Suprapubic skin (tissue), 4 donors: ENCODE data around the gene NEU2. TPM values are rescaled to one million over a fixed set of nuclear protein-coding genes. Genes with fewer than 3 reads are reported as not detected.

Experiments used
- DNase-seq, 2 donors: peaks; one replicate each; pipeline ENCODE4 v3.0.0-alpha.2; 2019; ENCODE audit warnings: low spot score in 2 of 2
- H3K27ac ChIP-seq: fragments of 200-600 bp; sonication (generic); one replicate; pipeline ENCODE4 v1.5.1; 2019
- H3K27me3 ChIP-seq: fragments of 200-600 bp; sonication (generic); one replicate; pipeline ENCODE4 v1.5.1; 2019
- H3K36me3 ChIP-seq: fragments of 200-600 bp; sonication (generic); one replicate; pipeline ENCODE4 v1.5.1; 2019
- H3K4me1 ChIP-seq: fragments of 200-600 bp; sonication (generic); one replicate; pipeline ENCODE4 v1.5.1; 2019
- H3K4me3 ChIP-seq: fragments of 200-600 bp; sonication (generic); one replicate; pipeline ENCODE4 v1.5.1; 2019; ENCODE audit warnings: mild to moderate bottlenecking
- H3K9me3 ChIP-seq: fragments of 200-600 bp; sonication (generic); one replicate; pipeline ENCODE4 v1.5.1; 2019
- CTCF ChIP-seq, 2 donors: fragments of 200-600 bp in 1 of 2; fragments of 450-650 bp in 1 of 2; sonication (generic) in 1 of 2; IDR thresholded peaks; one replicate each; pipeline ENCODE4 v1.5.1; 2016 to 2019; ENCODE audit warnings: antibody characterized with exemption in 2 of 2, mild to moderate bottlenecking in 1 of 2, moderate library complexity in 1 of 2
- EP300 ChIP-seq: sonication (generic); formaldehyde crosslinking; IDR thresholded peaks from one replicate; pipeline ENCODE4 v1.6.1; 2017; ENCODE audit warnings: antibody characterized with exemption
- POLR2A ChIP-seq, 2 donors: fragments of 450-650 bp; IDR thresholded peaks; one replicate each; pipeline ENCODE4 v1.6.1; 2017; ENCODE audit warnings: antibody characterized with exemption in 2 of 2, mild to moderate bottlenecking in 2 of 2, moderate library complexity in 2 of 2
- POLR2AphosphoS5 ChIP-seq, 3 donors: sonication (generic); formaldehyde crosslinking; IDR thresholded peaks; one replicate each; pipeline ENCODE4 v1.6.1; 2017; ENCODE audit warnings: antibody characterized with exemption in 3 of 3
- WGBS: methylation state at CpG from one replicate; pipeline ENCODE4 v1.1.5; 2018; 5-methylcytosine and 5-hydroxymethylcytosine counted together
- total RNA-seq, 4 donors: library from RNA; depleted of rRNA; stranded (reverse); fragments of >200 nt; gene quantifications; one replicate each; pipeline ENCODE4 v1.1.0, GENCODE V29; 2016

Gene NEU2
- total RNA-seq, 4 donors from 2014 or later = 1.7 to 19.9 (median 5.8) TPM

DNA sequence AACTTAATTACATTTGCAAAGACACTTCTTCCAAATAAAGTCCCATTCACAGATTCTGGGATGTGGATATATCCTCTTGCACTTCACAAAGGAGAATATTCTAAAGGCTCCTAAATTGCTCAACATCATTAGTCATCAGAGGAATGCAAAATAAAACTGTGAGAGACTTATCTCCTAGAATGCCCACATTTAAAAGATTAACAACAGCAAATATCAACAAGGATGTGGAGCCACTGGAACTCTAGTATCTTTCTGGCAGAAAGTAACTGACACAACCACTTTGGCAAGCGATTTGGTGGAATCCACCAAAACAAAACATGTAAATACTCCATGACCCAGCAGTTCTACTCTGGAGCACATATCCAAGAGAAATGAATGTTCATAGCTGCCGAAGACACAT lies 4.6 kb downstream of the NEU2 start:
- Histone ChIP-seq H3K36me3 (no peaks in the 10 kb centered on the region), H3K9me3 (no peaks in the 10 kb centered on the region), H3K4me1 (no peaks in the 10 kb centered on the region), H3K4me3 (no peak overlapping the region), H3K27me3 (no peaks in the 10 kb centered on the region), H3K27ac (no peak overlapping the region)
- whole genome bisulfite sequencing = 97% methylated on average over 2 of the region's 2 CpGs
- no peak for DNase-seq
- TF ChIP-seq CTCF (IDR thresholded peaks at IDR 0.05) (no peak), EP300 (no peak), POLR2A (IDR thresholded peaks at IDR 0.05) (no peak)

GRCh38 chr2:233039212-233039845 lies 6.9 kb downstream of the NEU2 start:
- no peak for DNase-seq
- peak overlapping the region; percentile 52 for H3K27ac ChIP-seq
- no peaks in the 10 kb centered on the region for H3K9me3 ChIP-seq
- H3K36me3 ChIP-seq = no peaks in the 10 kb centered on the region
- 64% methylated on average over 8 of the region's 8 CpGs for WGBS
- TF ChIP-seq CTCF (IDR thresholded peaks at IDR 0.05) (no peak), EP300 (no peak), POLR2AphosphoS5 (IDR thresholded peaks at IDR 0.05) (no peak), POLR2A (IDR thresholded peaks at IDR 0.05) (no peak)
- no peaks in the 10 kb centered on the region for H3K27me3 ChIP-seq
- H3K4me1 ChIP-seq = no peaks in the 10 kb centered on the region
- H3K4me3 ChIP-seq = no peak overlapping the region

DNA sequence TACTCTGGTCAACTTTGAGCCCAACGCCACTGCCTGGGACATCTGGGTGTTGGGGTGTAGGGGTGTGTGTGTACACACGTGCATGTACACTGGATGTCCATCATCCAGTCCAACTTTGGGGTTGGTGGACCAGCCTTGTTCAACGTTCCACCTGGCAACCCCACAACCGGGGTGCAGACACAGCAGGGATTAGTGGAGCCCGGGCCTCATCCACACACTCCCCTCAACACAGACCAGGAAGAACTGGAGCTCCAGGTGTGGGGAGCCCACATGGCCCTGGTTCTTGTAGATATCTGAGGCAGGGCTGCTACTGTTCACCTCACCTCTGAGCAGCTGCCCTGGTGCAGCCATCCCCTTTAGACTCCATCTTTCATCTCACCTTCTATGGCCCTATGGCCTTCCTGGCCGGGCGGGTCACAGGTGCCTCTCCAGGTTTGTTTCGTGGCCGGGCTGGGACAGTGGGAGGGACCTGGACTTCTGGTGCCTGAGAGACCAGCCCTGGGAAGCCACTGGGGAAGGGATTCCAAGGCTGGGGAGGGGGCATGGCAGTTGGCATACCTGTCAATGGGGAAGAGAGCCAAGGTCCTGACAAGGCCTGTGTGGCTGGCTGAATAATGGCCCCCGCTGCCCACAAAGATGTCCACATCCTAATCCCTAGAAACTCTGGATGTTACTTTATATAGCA lies 7.5 kb downstream of the NEU2 start:
- no peaks in the 10 kb centered on the region for H3K36me3 ChIP-seq
- TF ChIP-seq EP300 = no peak
- no peak for TF ChIP-seq POLR2AphosphoS5 (IDR thresholded peaks at IDR 0.05)
- no peak for TF ChIP-seq CTCF (IDR thresholded peaks at IDR 0.05)
- no peak for TF ChIP-seq POLR2A (IDR thresholded peaks at IDR 0.05)
- H3K9me3 ChIP-seq = no peaks in the 10 kb centered on the region
- DNase-seq = no peak
- no peaks in the 10 kb centered on the region for H3K27me3 ChIP-seq
- H3K4me3 ChIP-seq = no peak overlapping the region
- WGBS = 96% methylated on average over 9 of the region's 10 CpGs
- H3K4me1 ChIP-seq = no peaks in the 10 kb centered on the region
- peak overlapping the region; percentile 52 for H3K27ac ChIP-seq

GRCh38 chr2:233040571-233040970 lies 8.1 kb downstream of the NEU2 start:
- WGBS = 82% methylated on average over 4 of the region's 4 CpGs

More at GRCh38 chr2:233040571-233040970, 8.1 kb downstream of the NEU2 start:
- TF ChIP-seq CTCF (IDR thresholded peaks at IDR 0.05) = no peak
- TF ChIP-seq POLR2A (IDR thresholded peaks at IDR 0.05) = no peak
- no peak for TF ChIP-seq POLR2AphosphoS5 (IDR thresholded peaks at IDR 0.05)
- TF ChIP-seq EP300 = no peak
- no peaks in the 10 kb centered on the region for H3K27me3 ChIP-seq
- H3K36me3 ChIP-seq = no peaks in the 10 kb centered on the region
- no peak for DNase-seq
- H3K27ac ChIP-seq = no peak overlapping the region
- no peak overlapping the region for H3K4me3 ChIP-seq
- no peaks in the 10 kb centered on the region for H3K4me1 ChIP-seq
- no peaks in the 10 kb centered on the region for H3K9me3 ChIP-seq
